HG02870 (cell line): ENCODE measurements around the gene MPL.

ENCODE experiments used
- ATAC-seq: cut with Tn5 transposase; IDR thresholded peaks from one replicate; pipeline ENCODE4 v1.9.1; 2021; ENCODE audit warnings: mild to moderate bottlenecking, moderate library complexity; ENCODE audit not compliant: unreplicated experiment

Gene MPL

GRCh38 chr1:43337588-43337987 is at the start of gene MPL:
Gene MPL, plus strand, starts transcription at chr1:43337818. Its CDS starts 31 bp downstream, at chr1:43337849.
- no peak for ATAC-seq

GRCh38 chr1:43288058-43288784 is 49.4 kb upstream of the MPL start:
- ATAC-seq, result no peak

DNA sequence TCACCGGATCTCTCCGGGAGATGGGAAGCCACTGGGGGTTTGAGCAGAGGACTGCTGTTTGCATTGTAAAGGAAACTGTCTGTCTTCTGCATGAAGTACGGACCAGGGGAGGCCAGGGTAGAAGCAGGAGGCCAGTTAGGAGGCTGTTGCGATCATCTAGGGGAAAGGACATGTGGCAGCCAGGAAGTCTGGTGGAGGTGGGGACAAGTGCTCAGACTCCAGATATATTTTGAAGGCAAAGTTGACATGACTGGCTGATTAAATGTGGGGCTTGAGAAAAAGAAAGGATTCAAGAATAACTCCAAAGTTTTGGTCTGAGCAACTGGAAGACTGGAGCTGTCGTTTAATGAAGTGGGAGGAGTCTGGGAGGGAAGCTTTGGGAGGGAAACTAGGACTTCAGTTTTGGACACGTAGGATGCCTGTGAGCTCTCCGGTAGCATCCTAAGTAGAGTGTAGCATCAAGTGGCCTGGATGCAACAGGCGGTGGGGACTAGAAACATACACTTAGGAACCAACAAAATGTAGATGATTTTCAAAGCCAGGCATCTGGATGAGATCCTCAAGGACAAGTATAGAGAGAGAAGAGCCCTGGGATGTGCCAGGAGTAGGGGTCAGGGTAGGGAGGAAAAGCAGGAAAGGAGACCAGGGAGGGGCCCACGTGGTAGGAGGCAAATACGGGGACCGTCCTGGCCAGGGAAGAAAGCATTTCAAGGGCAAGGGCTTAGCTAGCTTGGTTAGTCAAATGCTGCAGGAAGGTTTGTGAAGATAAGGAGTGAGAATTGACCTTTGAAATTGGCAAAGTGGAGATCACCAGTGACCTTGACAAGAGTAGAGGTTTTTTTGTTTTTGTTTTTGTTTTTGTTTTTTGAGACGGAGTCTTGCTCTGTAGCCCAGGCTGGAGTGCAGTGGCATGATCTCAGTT is 48.6 kb upstream of the MPL start:
- no peak for ATAC-seq

DNA sequence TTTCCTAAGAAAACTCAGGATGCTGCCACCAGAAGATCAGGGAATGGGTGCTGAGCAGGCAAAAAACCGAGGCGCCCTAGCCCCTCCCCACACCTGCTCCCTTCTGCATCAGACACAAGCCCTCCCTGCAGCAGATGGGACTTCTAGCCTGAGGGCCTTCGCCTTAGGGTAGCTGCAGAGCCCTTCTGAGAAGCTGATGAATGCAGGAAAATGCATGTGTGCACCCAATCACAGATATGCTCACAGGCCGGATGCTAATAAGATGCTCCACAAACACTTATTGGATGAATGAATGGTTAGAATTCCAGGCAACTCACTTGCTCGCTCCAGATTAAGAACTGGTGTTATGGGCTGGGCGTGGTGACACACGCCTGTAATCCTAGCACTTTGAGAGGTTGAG is 45.4 kb upstream of the MPL start:
- ATAC-seq, result no peak

- ATAC-seq, result no peak
Measured at GRCh38 chr1:43292679-43293078, 44.9 kb upstream of the MPL start.

DNA sequence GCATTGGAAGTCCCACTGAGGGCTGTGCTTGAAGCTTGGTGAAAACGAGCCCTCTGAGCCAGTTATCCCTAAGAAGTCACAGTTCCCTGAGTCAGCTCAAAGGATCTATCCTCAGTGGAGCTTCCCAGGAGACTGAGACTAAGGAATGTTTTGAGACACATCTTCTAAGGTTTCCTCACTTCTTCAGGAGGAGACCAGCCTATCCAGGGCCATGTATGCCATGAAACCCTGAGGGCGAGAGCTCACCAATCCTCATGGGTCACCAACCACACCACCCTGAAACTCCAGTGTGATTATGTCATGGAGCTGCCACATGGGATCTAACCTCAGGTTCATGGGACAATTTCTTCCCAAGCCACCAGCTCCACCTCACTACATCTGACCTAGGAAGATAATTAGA is 44.4 kb upstream of the MPL start:
- ATAC-seq, result no peak

GRCh38 chr1:43293896-43294760 is 43.5 kb upstream of the MPL start:
- ATAC-seq, result no peak

DNA sequence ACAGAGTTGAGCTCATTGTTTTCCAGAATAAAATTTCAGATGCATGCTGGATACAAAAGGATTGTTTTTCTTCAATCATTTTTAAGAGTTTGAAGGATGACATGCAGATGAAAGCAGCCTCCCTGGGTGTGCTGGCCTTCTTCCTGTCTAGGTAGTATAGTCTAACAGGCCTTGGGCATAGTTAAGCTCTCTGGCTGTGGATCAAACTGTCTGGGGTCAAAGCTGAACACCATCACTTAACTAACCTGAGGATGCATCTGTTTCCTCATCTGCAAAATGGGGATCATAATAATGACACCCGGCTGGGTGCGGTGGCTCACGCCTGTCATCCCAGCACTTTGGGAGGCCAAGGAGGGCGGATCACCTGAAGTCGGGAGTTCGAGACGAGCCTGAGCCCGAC is 42.9 kb upstream of the MPL start:
- ATAC-seq, result no peak

DNA sequence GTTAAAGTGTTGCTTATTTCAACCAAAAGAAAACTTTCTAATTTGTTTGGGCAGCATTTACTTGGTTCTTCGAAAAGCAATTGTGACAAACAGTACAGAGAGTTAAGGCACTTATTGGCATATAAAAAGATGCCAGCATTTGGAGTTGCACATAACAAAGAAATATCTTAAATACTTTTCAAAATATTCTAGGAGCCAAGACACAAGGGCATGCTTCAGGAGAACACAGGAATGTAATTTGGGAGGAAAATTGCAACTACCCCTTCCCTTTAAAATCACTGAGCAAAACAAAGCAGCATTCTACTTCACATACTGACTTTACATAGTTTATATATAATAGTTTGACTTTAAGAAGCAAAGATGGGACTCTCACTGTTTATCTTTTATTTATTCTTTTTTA is 41.4 kb upstream of the MPL start:
- ATAC-seq, result no peak

GRCh38 chr1:43298055-43298454 is 39.6 kb upstream of the MPL start:
- ATAC-seq, result no peak

DNA sequence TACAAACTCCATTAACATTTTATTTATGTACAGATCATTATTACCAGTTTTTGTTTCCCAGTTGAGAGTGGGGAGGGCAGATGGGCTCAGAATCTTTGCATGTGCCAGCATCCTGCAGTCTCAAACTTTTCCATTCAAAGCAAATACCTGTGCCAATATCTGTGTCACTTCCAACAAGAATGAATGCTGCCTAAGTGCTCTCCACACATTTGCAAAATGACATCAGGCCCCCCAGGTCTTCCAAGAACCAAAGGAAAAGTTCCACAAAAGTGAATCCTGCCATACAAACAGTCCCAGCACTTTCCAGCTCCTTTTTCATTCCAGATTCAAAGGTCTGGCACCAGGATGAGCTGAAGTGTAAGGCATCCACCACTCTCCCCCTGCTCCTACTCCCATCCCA is 38.5 kb upstream of the MPL start:
- no peak for ATAC-seq

DNA sequence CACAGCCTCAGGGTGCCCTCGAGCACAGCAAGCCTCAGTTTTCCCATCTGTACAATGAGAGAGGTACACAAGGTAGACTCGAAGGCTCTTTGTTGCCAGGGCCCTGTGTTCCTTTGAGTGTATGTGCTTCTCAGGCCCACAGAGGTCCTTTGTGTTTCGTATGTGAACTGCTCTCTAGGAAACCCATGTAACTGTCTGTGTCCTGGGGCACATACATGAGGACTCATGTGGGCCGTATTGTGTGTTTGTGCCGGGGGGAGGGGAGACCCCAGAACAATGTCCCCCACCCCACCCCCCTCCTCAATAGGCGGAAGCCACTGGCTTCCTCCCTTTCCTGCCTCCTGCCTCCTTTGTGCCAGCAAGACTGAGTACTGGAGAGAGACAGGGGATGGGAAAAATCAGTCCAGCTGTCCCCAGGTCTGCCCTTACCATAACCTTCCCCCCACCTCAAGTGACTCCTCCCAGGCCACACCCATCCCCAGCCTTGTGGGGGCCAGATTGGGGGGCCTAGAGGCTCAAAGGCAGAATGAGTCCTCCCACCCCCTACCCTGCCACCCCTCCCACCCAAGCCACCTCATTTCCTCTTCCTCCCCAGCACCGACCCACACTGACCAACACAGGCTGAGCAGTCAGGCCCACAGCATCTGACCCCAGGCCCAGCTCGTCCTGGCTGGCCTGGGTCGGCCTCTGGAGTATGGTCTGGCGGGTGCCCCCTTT is 37.1 kb upstream of the MPL start, which contains the start of gene TIE1:
Gene TIE1, plus strand, starts transcription at position 605 of the 717 bp plus-strand sequence. Its CDS starts 90 bp downstream, at position 695.
- no peak for ATAC-seq

DNA sequence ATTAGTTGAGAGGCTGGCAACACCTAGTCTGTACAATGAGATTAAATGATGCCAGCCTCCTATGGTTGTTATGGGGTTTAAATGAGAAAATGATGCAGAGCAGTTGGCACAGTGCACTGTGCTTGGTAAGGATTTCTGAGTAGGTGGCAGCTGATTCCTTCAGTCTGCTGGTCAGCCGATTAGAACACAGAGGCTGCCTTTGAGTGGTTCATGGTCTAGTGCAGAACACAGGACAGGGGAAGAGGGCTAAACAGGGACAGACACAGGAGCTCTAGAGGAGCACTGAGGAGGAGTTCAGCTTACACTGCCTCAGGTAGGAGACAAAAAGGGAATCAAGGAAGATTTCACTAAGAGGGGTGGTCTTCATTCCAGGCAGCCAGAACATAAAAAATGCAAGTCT is 35.4 kb upstream of the MPL start:
- no peak for ATAC-seq

GRCh38 chr1:43302721-43303470 is 34.7 kb upstream of the MPL start:
- ATAC-seq, result no peak

DNA sequence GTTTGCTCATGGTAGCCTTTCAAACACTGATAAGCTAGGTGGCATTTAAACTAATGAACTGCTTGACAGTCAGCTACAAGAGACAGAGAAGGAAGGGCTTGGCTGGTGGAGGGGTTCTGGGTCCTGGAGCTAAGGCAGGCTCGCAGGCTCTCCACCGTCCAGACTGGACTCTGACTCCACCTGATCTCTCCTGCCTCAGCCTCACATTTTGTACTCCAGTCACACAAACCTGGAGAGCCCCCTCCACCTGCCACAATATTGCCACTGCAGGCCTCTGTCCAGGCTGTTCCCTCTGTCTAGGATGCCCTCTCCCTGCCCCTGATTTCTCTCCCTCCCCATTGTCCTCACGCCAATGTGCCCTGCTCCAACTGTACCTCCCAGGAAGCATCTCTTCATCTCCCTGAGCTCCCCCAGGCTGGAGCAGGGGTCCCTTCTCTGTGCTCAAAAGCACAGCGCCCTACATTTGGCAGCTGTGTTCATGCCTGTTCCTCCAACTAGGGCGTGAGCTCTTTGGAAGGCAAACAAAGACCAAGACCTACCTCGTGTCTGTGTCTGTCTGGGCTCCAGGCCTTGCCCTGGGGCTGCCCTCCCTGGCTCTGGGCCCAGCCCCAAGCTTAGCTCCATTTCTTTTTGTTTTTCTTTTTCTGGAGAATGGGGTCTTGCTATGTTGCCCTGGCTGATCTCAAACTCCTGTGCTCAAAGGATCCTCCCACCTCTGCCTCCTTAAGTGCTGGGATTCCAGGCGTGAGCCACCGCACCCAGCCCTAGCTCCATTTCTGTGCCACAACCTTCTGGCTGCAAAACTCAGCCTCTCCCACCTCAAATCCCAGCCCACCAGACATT is 33.9 kb upstream of the MPL start:
- ATAC-seq, result no peak

- ATAC-seq, result no peak
Measured at GRCh38 chr1:43304314-43304681, 33.3 kb upstream of the MPL start.

- ATAC-seq, result no peak
Measured at GRCh38 chr1:43304771-43305300, 32.8 kb upstream of the MPL start.

DNA sequence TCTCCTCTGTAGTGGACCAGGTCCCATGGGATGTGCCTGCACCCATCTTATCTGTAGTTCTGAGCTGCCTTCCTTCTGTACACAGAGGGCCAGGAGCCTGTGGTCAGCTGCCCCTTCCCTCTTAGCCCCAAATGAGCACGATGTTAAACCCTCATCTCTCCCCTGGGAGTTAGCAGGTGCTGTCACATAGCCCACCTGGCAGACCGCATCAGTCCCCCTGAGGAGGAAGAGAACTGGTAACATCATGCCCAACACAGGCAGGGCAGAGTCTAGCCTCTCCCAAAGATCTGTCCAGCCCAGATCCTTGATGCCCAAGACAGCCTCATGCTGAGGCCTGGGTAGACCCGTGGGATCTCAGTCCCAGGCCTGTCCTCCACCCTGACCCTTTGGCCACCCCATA is 32.2 kb upstream of the MPL start:
- no peak for ATAC-seq
